ENCODE data around the gene MAP4K2.

MAP4K2 gene

DNA sequence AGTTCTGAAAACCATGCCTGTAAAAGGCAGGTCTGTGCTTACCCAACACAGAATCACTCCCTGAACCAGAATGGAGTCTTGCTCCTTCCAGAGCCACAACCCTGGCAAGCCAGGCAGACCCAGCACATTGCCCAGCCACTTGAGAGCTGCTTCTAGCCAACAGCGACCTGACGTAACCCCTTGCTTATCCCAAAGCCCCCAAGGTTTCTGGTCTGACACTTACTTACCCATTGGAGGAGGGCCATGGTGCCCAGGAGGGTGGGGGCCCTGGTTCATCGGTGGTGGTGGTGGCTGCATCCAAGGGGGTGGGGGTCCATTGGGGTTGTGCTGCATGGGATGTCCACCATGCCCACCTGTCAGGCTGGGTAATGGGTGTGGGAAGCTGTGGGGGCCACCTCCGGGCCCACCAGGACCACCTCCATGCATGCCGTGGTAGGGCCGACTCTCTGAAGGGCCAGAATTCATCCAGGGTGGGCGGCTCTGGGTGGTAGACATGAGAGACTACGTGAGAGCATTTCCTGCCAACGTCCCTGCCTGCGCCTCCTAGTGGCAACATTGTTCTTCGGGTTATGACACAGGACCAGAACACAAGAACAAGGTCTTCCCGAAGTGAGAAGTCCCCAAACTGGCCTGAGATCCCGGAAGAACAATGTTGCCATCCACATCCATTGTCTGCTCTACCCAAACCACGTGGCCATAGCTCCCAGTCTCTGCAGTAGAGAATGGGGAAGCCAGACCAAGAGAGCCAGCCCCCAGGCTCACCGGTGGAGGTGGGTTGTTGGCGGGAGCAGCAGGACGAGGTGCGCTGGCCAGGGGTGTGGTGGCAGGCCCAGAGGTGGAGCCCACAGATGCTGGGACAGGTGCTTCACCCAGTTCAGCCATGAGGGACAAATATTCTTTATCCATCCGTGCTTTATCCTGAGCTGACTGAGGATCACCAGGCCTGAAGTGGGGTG, 35.4 kb downstream of the MAP4K2 start:
- DNase-seq (ENCODE audit: low spot score), result peak; percentile 65

GRCh38 chr11:64766881-64767280, 36.1 kb downstream of the MAP4K2 start:
- no peak for DNase-seq (ENCODE audit: low spot score)

DNA sequence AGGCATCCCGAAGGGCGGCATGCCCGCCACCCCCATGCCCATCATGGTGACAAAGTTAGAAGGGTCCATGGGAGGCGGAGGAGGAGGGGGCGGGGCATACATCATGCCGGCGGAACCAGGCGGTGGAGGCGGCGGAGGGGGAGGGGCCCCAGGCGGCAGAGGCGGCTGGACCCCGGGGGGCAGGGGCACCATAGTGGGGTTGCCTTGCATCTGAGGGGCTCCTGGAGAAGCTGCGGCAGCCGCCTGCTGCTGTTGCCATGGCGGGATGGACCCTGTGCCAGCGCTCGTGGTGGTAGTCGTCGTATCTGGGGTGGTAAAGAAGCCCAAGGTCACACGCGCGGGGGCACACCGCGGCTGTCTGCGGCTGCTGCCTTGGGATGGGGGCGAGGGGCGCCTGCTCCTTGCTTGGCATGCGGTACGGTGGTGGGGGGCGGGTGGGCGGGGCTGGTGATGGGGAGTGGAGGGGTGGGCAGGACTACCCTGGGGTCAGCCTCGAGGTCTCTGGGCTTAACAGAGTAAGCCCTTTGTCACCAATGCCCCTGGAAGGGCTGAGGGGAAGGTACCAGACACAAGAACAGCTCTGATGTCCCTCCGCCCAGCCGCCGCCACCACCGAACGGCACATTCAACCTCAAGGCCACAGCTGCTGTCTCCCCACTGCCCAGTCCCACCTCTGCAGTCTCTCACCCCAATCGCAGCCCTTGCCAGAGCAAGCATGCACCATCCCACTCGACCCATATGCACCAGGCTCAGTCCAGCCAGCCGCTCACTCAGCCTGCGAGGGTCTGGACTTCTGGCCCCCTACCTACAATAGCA, 37.0 kb downstream of the MAP4K2 start:
- DNase-seq (ENCODE audit: low spot score), result no peak

- DNase-seq (ENCODE audit: low spot score), result no peak
These were observed 37.6 kb downstream of the MAP4K2 start for GRCh38 chr11:64765291-64765850.

DNA sequence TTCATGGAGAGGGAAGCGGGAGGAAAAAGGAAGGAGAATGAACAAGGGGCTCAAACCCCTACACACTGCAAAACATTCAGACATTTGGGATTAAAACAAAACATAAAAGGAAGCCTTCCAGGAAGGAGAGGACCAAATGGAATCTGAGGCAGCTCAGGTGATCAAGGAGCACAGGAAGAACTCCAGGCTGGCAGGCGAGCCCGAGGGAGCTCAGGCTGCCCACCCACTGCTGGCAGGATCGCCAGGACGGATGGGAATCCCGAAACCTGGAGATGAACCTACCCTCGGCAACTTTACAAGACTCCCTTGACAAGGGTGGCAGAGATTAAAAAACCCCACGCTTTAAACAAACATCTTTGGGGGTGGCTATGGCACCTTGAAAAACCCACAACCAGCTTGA, 38.3 kb downstream of the MAP4K2 start:
- no peak for DNase-seq (ENCODE audit: low spot score)

GRCh38 chr11:64764040-64764611, 38.9 kb downstream of the MAP4K2 start:
- no peak for DNase-seq (ENCODE audit: low spot score)

DNA sequence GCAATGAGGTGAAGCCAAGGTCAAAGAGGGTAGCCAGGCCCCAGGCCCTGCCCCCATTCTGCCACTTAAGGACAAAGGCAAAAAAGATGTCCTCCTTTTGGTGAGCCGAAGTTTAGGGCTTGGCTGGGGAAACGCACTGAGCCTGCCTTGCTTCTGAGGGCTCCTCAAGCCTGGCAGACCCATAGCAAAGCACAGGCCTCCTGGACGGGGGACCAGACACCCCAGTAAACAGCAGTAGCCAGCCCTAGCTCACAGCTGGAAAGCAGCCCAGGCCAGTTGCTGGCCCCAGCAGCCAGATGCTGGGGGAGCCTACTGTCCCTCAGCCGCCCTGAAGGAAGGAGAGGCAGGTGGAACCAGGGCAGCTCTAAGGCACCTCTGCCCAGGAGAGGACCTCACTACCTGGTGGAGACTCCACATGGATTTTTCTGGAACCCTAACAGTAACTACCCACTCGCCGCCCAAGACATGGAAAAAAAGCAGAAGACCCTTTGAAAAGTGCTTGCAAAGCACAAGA, 39.4 kb downstream of the MAP4K2 start:
- no peak for DNase-seq (ENCODE audit: low spot score)

GRCh38 chr11:64762674-64763525, 40.1 kb downstream of the MAP4K2 start:
- no peak for DNase-seq (ENCODE audit: low spot score)

DNA sequence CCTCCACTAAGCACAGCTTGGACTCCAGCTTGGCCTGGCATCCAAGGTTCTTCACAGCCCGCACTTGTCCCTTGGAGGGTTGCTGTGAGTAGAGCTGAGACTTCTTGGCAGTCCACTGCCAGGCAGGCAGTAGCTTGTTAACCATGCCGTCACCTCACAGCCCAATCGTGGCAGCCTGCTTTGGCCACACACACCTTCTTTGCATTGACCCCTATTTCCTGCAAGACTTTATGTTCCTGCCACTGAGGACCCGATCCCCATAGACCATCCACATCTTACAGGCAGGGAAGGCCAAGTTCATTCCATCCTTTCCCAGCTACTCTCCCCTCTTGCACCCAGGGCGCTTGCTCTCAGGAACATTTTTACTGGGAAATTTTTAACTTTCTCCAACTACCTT, 40.7 kb downstream of the MAP4K2 start:
- no peak for DNase-seq (ENCODE audit: low spot score)

DNA sequence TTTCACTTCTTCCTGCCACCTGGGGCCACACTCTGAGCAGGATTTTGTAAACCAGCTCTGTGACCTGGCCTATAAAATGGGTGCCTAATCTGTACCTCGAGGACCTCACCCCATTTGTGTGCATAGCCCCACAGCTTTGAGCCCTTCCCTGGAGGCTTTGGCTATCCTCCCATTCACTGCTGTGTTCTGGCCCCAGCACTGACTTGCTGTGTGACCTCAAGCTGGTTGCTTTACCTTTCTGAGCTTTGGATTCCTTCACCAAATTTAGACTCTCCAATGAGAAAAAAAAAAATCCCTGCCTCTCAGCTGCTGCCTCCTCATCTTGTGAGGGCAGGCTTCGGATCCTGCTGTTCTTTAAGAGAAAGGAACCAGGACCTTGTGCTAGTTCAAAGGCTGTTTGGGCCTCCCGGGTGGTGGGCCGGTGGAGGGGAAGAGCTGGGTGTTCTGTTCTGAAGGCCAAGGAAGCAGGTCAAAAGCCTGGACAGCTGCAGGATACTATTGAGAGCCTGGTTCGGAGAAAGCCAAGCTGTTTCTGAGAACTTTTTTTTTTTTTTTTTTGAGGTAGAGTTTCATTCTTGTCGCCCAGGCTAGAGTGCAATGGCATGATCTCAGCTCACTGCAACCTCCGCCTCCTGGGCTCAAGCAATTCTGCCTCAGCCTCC, 42.1 kb downstream of the MAP4K2 start:
- DNase-seq (ENCODE audit: low spot score), result no peak

DNA sequence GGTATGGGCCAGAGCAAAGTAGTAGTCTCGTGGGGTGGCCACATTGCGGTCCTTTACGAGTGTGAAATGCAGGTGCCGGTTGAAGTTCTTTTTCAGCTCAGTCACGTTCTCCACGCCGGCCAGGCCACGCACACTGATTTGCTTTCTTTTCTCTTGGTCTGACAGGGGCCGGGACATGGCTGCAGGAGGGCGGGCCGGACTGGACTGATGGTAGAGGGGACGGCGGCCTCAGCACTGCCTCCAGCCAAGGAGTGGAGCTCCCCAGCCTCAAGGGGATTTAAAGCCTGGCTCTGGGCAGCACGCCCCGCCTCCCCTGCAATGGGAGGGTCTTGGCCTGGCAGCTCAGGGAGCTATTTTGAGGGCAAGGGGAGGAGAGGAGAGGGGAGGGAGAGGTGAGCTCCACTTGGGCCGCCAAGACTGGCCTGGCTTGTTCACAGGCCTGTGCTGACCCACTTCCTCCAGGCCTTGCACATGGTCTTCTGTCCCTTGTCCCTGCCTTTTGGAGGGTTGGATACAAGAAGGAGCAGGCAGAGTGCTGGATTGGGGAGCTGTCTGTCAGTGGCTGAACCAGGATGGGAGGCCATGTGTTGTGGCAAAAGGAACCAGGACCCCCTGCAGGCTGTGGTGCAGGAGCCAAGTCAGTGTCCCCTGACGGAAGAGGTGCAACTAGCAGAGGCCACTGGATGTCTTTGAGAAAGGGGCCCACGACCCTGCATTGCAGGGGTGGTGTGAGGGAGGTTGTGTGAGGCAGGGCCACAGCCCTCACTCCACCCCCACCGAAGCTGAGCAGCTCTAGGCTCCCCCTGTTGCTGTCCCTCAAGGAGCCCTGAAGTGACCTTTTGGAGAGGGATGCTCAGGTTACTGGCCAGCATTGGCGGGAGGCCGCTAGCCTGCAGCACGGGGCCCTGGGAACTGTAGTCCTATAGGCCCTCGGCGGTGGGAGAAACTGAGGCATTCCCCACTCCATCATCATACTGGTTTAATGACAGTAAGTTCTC, 43.0 kb downstream of the MAP4K2 start, which contains the start of gene PYGM:
Gene PYGM (minus strand): TSS at position 253 of the 998 bp plus-strand sequence. CDS start 76 bp downstream, at position 177.
- DNase-seq (ENCODE audit: low spot score), result no peak

- DNase-seq (ENCODE audit: low spot score), result no peak
These were observed 43.8 kb downstream of the MAP4K2 start for GRCh38 chr11:64759131-64759721.

- DNase-seq (ENCODE audit: low spot score), result no peak
These were observed 44.5 kb downstream of the MAP4K2 start for GRCh38 chr11:64758330-64759079.

GRCh38 chr11:64757549-64758329, 45.3 kb downstream of the MAP4K2 start:
- DNase-seq (ENCODE audit: low spot score), result no peak

- DNase-seq (ENCODE audit: low spot score), result no peak
These were observed 47.2 kb downstream of the MAP4K2 start for GRCh38 chr11:64755681-64756361.

GRCh38 chr11:64754919-64755662, 47.9 kb downstream of the MAP4K2 start:
- DNase-seq (ENCODE audit: low spot score), result no peak
